Smooth muscle cell (in vitro differentiated cells): ENCODE results near the gene LGI4. TPM values are rescaled to one million over a fixed set of nuclear protein-coding genes. Genes with fewer than 3 reads are reported as not detected.

ENCODE experiments used
- DNase-seq: peaks from one replicate; lab custom pipeline; 2025; ENCODE audit not compliant: unreplicated experiment; lab: John Stamatoyannopoulos, UW
- H2AFZ ChIP-seq: fragments of 200-600 bp; sonication (generic); 2 replicates; pipeline ENCODE4 v1.6.0; 2016; ENCODE audit warnings: antibody characterized with exemption, low read depth, mild to moderate bottlenecking
- H3F3A ChIP-seq: fragments of 200-600 bp; sonication (generic); 2 replicates; pipeline ENCODE4 v1.6.0; 2017; ENCODE audit warnings: antibody characterized with exemption, low read depth
- H3K27ac ChIP-seq: fragments of 200-600 bp; sonication (generic); 2 replicates; pipeline ENCODE4 v1.5.1; 2016; ENCODE audit warnings: low read depth, mild to moderate bottlenecking
- H3K27me3 ChIP-seq: fragments of 200-600 bp; sonication (generic); 2 replicates; pipeline ENCODE4 v1.6.1; 2016; ENCODE audit warnings: low read depth, mild to moderate bottlenecking
- H3K36me3 ChIP-seq: fragments of 200-600 bp; sonication (generic); 2 replicates; pipeline ENCODE4 v1.5.1; 2016; ENCODE audit warnings: low read depth
- H3K4me1 ChIP-seq: fragments of 200-600 bp; sonication (generic); 2 replicates; pipeline ENCODE4 v1.5.1; 2016; ENCODE audit warnings: low read depth
- H3K4me2 ChIP-seq: fragments of 200-600 bp; sonication (generic); 2 replicates; pipeline ENCODE4 v1.6.0; 2016; ENCODE audit warnings: mild to moderate bottlenecking
- H3K4me3 ChIP-seq: fragments of 200-600 bp; sonication (generic); 2 replicates; pipeline ENCODE4 v1.5.1; 2016; ENCODE audit warnings: mild to moderate bottlenecking
- H3K79me2 ChIP-seq: fragments of 200-600 bp; sonication (generic); 2 replicates; pipeline ENCODE4 v1.6.0; 2016; ENCODE audit warnings: low read depth, mild to moderate bottlenecking
- H3K9ac ChIP-seq: fragments of 200-600 bp; sonication (generic); 2 replicates; pipeline ENCODE4 v1.6.0; 2016; ENCODE audit warnings: low read depth
- H3K9me3 ChIP-seq: fragments of 200-600 bp; sonication (generic); replicated peaks from 2 replicates; pipeline ENCODE4 v1.5.1; 2016; ENCODE audit warnings: low read depth
- H4K20me1 ChIP-seq: fragments of 200-600 bp; sonication (generic); 2 replicates; pipeline ENCODE4 v1.6.0; 2016; ENCODE audit warnings: low read depth
- CTCF ChIP-seq: fragments of 200-600 bp; sonication (generic); IDR thresholded peaks from 2 replicates; pipeline ENCODE4 v1.5.1; 2017; ENCODE audit warnings: borderline replicate concordance, mild to moderate bottlenecking, antibody characterized with exemption; ENCODE audit not compliant: insufficient read depth, poor library complexity, severe bottlenecking
- WGBS: methylation state at CpG from one replicate; pipeline ENCODE4 v1.1.7; 2016; ENCODE audit warnings: low lambda C conversion rate; 5-methylcytosine and 5-hydroxymethylcytosine counted together
- polyA plus RNA-seq: library from polyadenylated mRNA; unstranded; fragments of >200 nt; fragmentation: Nextera tagmentation; extraction: Ambion mirVana; gene quantifications from 2 replicates; pipeline ENCODE4 v1.2.1, GENCODE V29; 2016
- total RNA-seq: library from RNA; depleted of rRNA; stranded (reverse); fragments of >200 nt; gene quantifications from 2 replicates; pipeline ENCODE4 v1.2.3, GENCODE V29; 2014

Gene LGI4
- total and polyA plus RNA-seq, 2 experiments from 2014 or later = 0.17 to 0.22 TPM

- H3K79me2 ChIP-seq = no peaks in the 10 kb centered on the region
- H3K9me3 ChIP-seq = no peaks in the 10 kb centered on the region
- no peak for DNase-seq
- H3K27me3 ChIP-seq = no peaks in the 10 kb centered on the region
- no peak overlapping the region for H3K27ac ChIP-seq
- TF ChIP-seq CTCF = no peak
- WGBS = 93% methylated on average over 5 of the region's 5 CpGs
- no peak overlapping the region for H3K9ac ChIP-seq
- H4K20me1 ChIP-seq = no peaks in the 10 kb centered on the region
- no peak overlapping the region for H3K4me2 ChIP-seq
- H3K4me1 ChIP-seq = peaks cover 10% of the 10 kb centered on the region
- H3F3A ChIP-seq = no peaks in the 10 kb centered on the region
- H3K4me3 ChIP-seq = no peak overlapping the region
- H3K36me3 ChIP-seq = no peaks in the 10 kb centered on the region
- H2AFZ ChIP-seq = no peak overlapping the region
These were observed 11.3 kb downstream of the LGI4 start for GRCh38 chr19:35123573-35123972.

GRCh38 chr19:35122687-35123551 is 11.9 kb downstream of the LGI4 start:
- no peak overlapping the region for H2AFZ ChIP-seq
- H3K79me2 ChIP-seq = no peaks in the 10 kb centered on the region
- H3K9ac ChIP-seq = no peak overlapping the region
- no peaks in the 10 kb centered on the region for H3K9me3 ChIP-seq
- H3F3A ChIP-seq = no peaks in the 10 kb centered on the region
- H3K27me3 ChIP-seq = no peaks in the 10 kb centered on the region
- no peaks in the 10 kb centered on the region for H4K20me1 ChIP-seq
- WGBS = 82% methylated on average over 17 of the region's 19 CpGs
- H3K36me3 ChIP-seq = no peaks in the 10 kb centered on the region
- H3K4me1 ChIP-seq = peaks cover 10% of the 10 kb centered on the region
- DNase-seq = no peak
- no peak overlapping the region for H3K4me2 ChIP-seq
- H3K27ac ChIP-seq = no peak overlapping the region
- no peak for TF ChIP-seq CTCF
- no peak overlapping the region for H3K4me3 ChIP-seq

- TF ChIP-seq CTCF = no peak
- H3K4me3 ChIP-seq = no peak overlapping the region
- 92% methylated on average over 7 of the region's 7 CpGs for WGBS
- no peak overlapping the region for H3K27ac ChIP-seq
- no peaks in the 10 kb centered on the region for H3K36me3 ChIP-seq
- H3K4me1 ChIP-seq = peaks cover 10% of the 10 kb centered on the region
- H4K20me1 ChIP-seq = no peaks in the 10 kb centered on the region
- no peaks in the 10 kb centered on the region for H3K27me3 ChIP-seq
- no peak overlapping the region for H2AFZ ChIP-seq
- no peak for DNase-seq
- H3F3A ChIP-seq = no peaks in the 10 kb centered on the region
- no peak overlapping the region for H3K4me2 ChIP-seq
- no peaks in the 10 kb centered on the region for H3K79me2 ChIP-seq
- H3K9ac ChIP-seq = no peak overlapping the region
- no peaks in the 10 kb centered on the region for H3K9me3 ChIP-seq
These were observed 14.0 kb downstream of the LGI4 start for GRCh38 chr19:35120898-35121297.

GRCh38 chr19:35120492-35120891 is 14.4 kb downstream of the LGI4 start:
- H3K4me2 ChIP-seq = no peak overlapping the region
- H3K9ac ChIP-seq = no peak overlapping the region
- H4K20me1 ChIP-seq = no peaks in the 10 kb centered on the region
- H2AFZ ChIP-seq = no peak overlapping the region
- no peak overlapping the region for H3K27ac ChIP-seq
- no peak for DNase-seq
- H3K9me3 ChIP-seq = no peaks in the 10 kb centered on the region
- no peak overlapping the region for H3K4me3 ChIP-seq
- no peaks in the 10 kb centered on the region for H3K79me2 ChIP-seq
- H3K4me1 ChIP-seq = peaks cover 10% of the 10 kb centered on the region
- H3K36me3 ChIP-seq = no peaks in the 10 kb centered on the region
- H3F3A ChIP-seq = no peaks in the 10 kb centered on the region
- no peaks in the 10 kb centered on the region for H3K27me3 ChIP-seq
- WGBS = 72% methylated on average over 7 of the region's 7 CpGs
- TF ChIP-seq CTCF = no peak
